Left lobe of liver (tissue), 2 donors: ENCODE results near the gene SUN5. TPM values are rescaled to one million over a fixed set of nuclear protein-coding genes. Genes with fewer than 3 reads are reported as not detected.

Source experiments
- ATAC-seq: fragments of 200-7000 bp; cut with Tn5 transposase; one replicate; pipeline ENCODE4 v1.9.1; 2020; ENCODE audit warnings: mild to moderate bottlenecking, moderate library complexity
- DNase-seq: peaks from one replicate; pipeline ENCODE4 v3.0.0-alpha.2; 2020; ENCODE audit warnings: low spot score
- total RNA-seq: library from RNA; stranded (reverse); gene quantifications from one replicate; pipeline ENCODE4 v1.2.1, GENCODE V29; 2021
- donor health status: DM: no; HTN: no; CAD: no; lungs with moderate emphysema.
- donor health status: DM: no; HTN: yes; CAD: no.

Gene SUN5
- total RNA-seq, 1 donor from 2014 or later: not detected

- no peak for DNase-seq
- no peak for ATAC-seq
These were observed 6.8 kb downstream of the SUN5 start for GRCh38 chr20:32997431-32997830.

GRCh38 chr20:32995802-32996201 lies 8.4 kb downstream of the SUN5 start:
- DNase-seq: no peak
- no peak for ATAC-seq

- no peak for DNase-seq
- ATAC-seq: no peak
These were observed 10.7 kb downstream of the SUN5 start for GRCh38 chr20:32993496-32994050.

- DNase-seq (no peak), ATAC-seq (no peak)
These were observed 12.2 kb downstream of the SUN5 start for GRCh38 chr20:32991792-32992641.

- ATAC-seq (no peak), DNase-seq (no peak)
These were observed 12.8 kb downstream of the SUN5 start for GRCh38 chr20:32991383-32991782.

GRCh38 chr20:32990426-32990825 lies 13.8 kb downstream of the SUN5 start:
- no peak for DNase-seq

GRCh38 chr20:32989507-32990283 lies 14.5 kb downstream of the SUN5 start:
- no peak for ATAC-seq

More at GRCh38 chr20:32990426-32990825, 13.8 kb downstream of the SUN5 start:
- ATAC-seq: no peak

GRCh38 chr20:32988008-32988407 lies 16.2 kb downstream of the SUN5 start:
- ATAC-seq (no peak), DNase-seq (no peak)

More at GRCh38 chr20:32989507-32990283, 14.5 kb downstream of the SUN5 start:
- no peak for DNase-seq

- no peak for ATAC-seq
- no peak for DNase-seq
These were observed 17.0 kb downstream of the SUN5 start for GRCh38 chr20:32987044-32987825.

- ATAC-seq: no peak
- DNase-seq: no peak
These were observed 17.8 kb downstream of the SUN5 start for GRCh38 chr20:32986331-32986966.

GRCh38 chr20:32985596-32985995 lies 18.6 kb downstream of the SUN5 start:
- ATAC-seq: no peak

GRCh38 chr20:32984631-32985354 lies 19.4 kb downstream of the SUN5 start:
- no peak for DNase-seq
- no peak for ATAC-seq

More at GRCh38 chr20:32985596-32985995, 18.6 kb downstream of the SUN5 start:
- no peak for DNase-seq

- DNase-seq: no peak
- no peak for ATAC-seq
These were observed 20.0 kb downstream of the SUN5 start for GRCh38 chr20:32984196-32984595.

- ATAC-seq: no peak
- DNase-seq: no peak
These were observed 20.6 kb downstream of the SUN5 start for GRCh38 chr20:32983459-32984112.

GRCh38 chr20:32982617-32983458 lies 21.4 kb downstream of the SUN5 start:
- DNase-seq: peak; percentile 49

GRCh38 chr20:32980990-32981389 lies 23.2 kb downstream of the SUN5 start:
- ATAC-seq (no peak), DNase-seq (no peak)

More at GRCh38 chr20:32982617-32983458, 21.4 kb downstream of the SUN5 start:
- no peak for ATAC-seq

GRCh38 chr20:32980131-32980941 lies 23.9 kb downstream of the SUN5 start:
- DNase-seq: no peak
- no peak for ATAC-seq
